Fibroblast of villous mesenchyme (primary cell): Measurements from ENCODE around the gene APIP. TPM values are rescaled to one million over a fixed set of nuclear protein-coding genes. Genes with fewer than 3 reads are reported as not detected.
A peak's percentile ranks its signal among the peaks of the same experiment; 100 is the strongest.

Source experiments
- DNase-seq: peaks from one replicate; pipeline ENCODE4 v3.0.0-alpha.2; 2010; ENCODE audit warnings: low read depth
- H3K4me3 ChIP-seq: 2 replicates; pipeline ENCODE4 v1.5.1; 2011; ENCODE audit warnings: low read depth, mild to moderate bottlenecking, low read length
- CTCF ChIP-seq: IDR thresholded peaks from 2 replicates; pipeline ENCODE4 v1.5.1; 2012; ENCODE audit warnings: low read depth, mild to moderate bottlenecking, low read length; ENCODE audit not compliant: insufficient read depth
- total RNA-seq: library from RNA; depleted of rRNA; stranded (reverse); fragments of >200 nt; gene quantifications from 2 replicates; pipeline ENCODE4 v1.2.3, GENCODE V29; 2012

APIP gene
- total RNA-seq, 1 donor = 33.2 TPM

GRCh38 chr11:34850334-34850733 is 65.8 kb downstream of the APIP start:
- TF ChIP-seq CTCF = no peak
- peak; percentile 68 for DNase-seq
- H3K4me3 ChIP-seq = no peak overlapping the region

- H3K4me3 ChIP-seq = no peak overlapping the region
- no peak for DNase-seq
- TF ChIP-seq CTCF = no peak
These were observed 69.7 kb downstream of the APIP start for GRCh38 chr11:34846467-34846866.

GRCh38 chr11:34844463-34845112 is 71.6 kb downstream of the APIP start:
- no peak for DNase-seq
- no peak for TF ChIP-seq CTCF
- no peak overlapping the region for H3K4me3 ChIP-seq

GRCh38 chr11:34843271-34843670 is 72.9 kb downstream of the APIP start:
- no peak for DNase-seq
- TF ChIP-seq CTCF = no peak
- no peak overlapping the region for H3K4me3 ChIP-seq

- H3K4me3 ChIP-seq = no peak overlapping the region
- peak; percentile 30 for DNase-seq
- TF ChIP-seq CTCF = peak; percentile 50
These were observed 75.3 kb downstream of the APIP start for GRCh38 chr11:34840736-34841386.

GRCh38 chr11:34839969-34840368 is 76.2 kb downstream of the APIP start:
- TF ChIP-seq CTCF = no peak
- H3K4me3 ChIP-seq = no peak overlapping the region
- DNase-seq = no peak
